ENCODE measurements around the gene NEUROD2.

DNA sequence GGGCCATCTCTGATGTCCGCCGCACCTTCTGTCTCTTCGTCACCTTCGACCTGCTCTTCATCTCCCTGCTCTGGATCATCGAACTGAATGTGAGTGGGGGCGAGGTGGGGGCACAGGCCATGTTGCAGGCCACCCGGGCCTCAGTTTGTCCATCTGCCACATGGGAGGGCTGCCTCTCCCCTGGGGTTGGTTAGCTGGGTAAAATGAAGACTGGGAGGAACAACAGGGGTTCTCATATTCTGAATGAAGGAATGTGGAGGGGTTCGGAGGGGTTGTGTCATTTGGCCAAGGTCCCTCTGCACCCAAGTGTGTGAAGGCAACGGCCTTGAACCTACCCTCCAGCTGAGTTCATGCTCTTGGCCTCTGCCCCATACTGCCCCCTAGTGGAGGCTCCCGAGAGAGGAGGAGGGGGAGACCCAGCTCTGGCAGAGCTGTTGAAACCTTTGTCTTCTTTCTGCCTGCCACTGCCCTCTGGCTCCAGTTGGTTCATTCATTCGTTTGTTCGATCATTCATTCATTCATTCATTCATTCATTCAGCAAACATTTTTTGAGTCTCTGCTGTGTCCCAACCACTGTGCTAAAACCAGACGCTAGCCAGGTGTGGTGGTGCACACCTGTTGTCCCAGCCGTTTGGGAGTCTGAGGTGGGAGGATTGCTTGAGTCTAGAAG lies 46.1 kb upstream of the NEUROD2 start:
- no peak for TF ChIP-seq EZH2 (IDR thresholded peaks at IDR 0.05; ENCODE audit: low read depth, low read length, severe bottlenecking)
- no peak for TF ChIP-seq CBX8 (IDR thresholded peaks at IDR 0.05; ENCODE audit: borderline replicate concordance, low read depth, low read length)
